T follicular helper cell (primary cell): ENCODE data around the gene STIP1.
A peak's percentile ranks its signal among the peaks of the same experiment; 100 is the strongest.

Experiments
- DNase-seq: peaks from one replicate; pipeline ENCODE4 v3.0.0-alpha.2; 2020; ENCODE audit warnings: low read depth

The STIP1 gene

GRCh38 chr11:64250415-64251015, 64.5 kb downstream of the STIP1 start:
- no peak for DNase-seq

- peak; percentile 41 for DNase-seq
Measured at GRCh38 chr11:64251016-64251752, 65.2 kb downstream of the STIP1 start, which contains the start of gene PLCB3. Gene PLCB3, plus strand, starts transcription at chr11:64251530. Its CDS starts 120 bp downstream, at chr11:64251650.

- no peak for DNase-seq
Measured at GRCh38 chr11:64251753-64252002, 65.7 kb downstream of the STIP1 start.

- no peak for DNase-seq
Measured at GRCh38 chr11:64252003-64252872, 66.3 kb downstream of the STIP1 start.

- no peak for DNase-seq
Measured at GRCh38 chr11:64253043-64253442, 67.1 kb downstream of the STIP1 start.

GRCh38 chr11:64253481-64253880, 67.5 kb downstream of the STIP1 start:
- DNase-seq, result no peak
